Activated T-cell treated with anti-CD3 and anti-CD28 coated beads for 1 hour (primary cell): ENCODE measurements around the gene ANKS3.
A peak's percentile ranks its signal among the peaks of the same experiment; 100 is the strongest.

Experiments
- DNase-seq: peaks from one replicate; pipeline ENCODE4 v3.0.0-alpha.2; 2020; ENCODE audit warnings: low read depth

Gene ANKS3

GRCh38 chr16:4667203-4667963, 66.7 kb downstream of the ANKS3 start:
- no peak for DNase-seq

GRCh38 chr16:4666537-4667202, 67.4 kb downstream of the ANKS3 start:
- DNase-seq: no peak

- DNase-seq: peak; percentile 41
Observed at GRCh38 chr16:4664538-4665418, 69.3 kb downstream of the ANKS3 start.

- no peak for DNase-seq
Observed at GRCh38 chr16:4663777-4664465, 70.2 kb downstream of the ANKS3 start.

- DNase-seq: no peak
Observed at GRCh38 chr16:4663465-4663776, 70.7 kb downstream of the ANKS3 start.

- no peak for DNase-seq
Observed at GRCh38 chr16:4661661-4662060, 72.4 kb downstream of the ANKS3 start.

- peak; percentile 27 for DNase-seq
Observed at GRCh38 chr16:4660454-4661007, 73.5 kb downstream of the ANKS3 start.

GRCh38 chr16:4659363-4660353, 74.4 kb downstream of the ANKS3 start:
- DNase-seq: no peak

- DNase-seq: no peak
Observed at GRCh38 chr16:4656695-4657686, 77.1 kb downstream of the ANKS3 start.

- no peak for DNase-seq
Observed at GRCh38 chr16:4656221-4656620, 77.8 kb downstream of the ANKS3 start.

- no peak for DNase-seq
Observed at GRCh38 chr16:4655801-4656200, 78.3 kb downstream of the ANKS3 start.

- no peak for DNase-seq
Observed at GRCh38 chr16:4654964-4655590, 79.0 kb downstream of the ANKS3 start.

GRCh38 chr16:4654011-4654963, 79.8 kb downstream of the ANKS3 start:
- DNase-seq: no peak

GRCh38 chr16:4652561-4652960, 81.5 kb downstream of the ANKS3 start:
- DNase-seq: no peak

- no peak for DNase-seq
Observed at GRCh38 chr16:4651827-4652226, 82.2 kb downstream of the ANKS3 start.

GRCh38 chr16:4650443-4651074, 83.5 kb downstream of the ANKS3 start:
- peak; percentile 68 for DNase-seq

- no peak for DNase-seq
Observed at GRCh38 chr16:4649744-4650442, 84.2 kb downstream of the ANKS3 start.
